Gastrocnemius medialis (tissue), 4 donors: ENCODE data around the gene ESRRB.

ENCODE experiments used
- CTCF ChIP-seq, 5 experiments: fragments of 450-650 bp in 3 of 5; fragments of 200-600 bp in 2 of 5; sonication (generic) in 2 of 5; IDR thresholded peaks in 4 of 5; conservative IDR thresholded peaks in 1 of 5; 1 replicate in 4 of 5; 2 replicates in 1 of 5; pipeline ENCODE4 v1.5.1; 2016 to 2019; ENCODE audit warnings: antibody characterized with exemption in 5 of 5, mild to moderate bottlenecking in 3 of 5, moderate library complexity in 3 of 5
- POLR2A ChIP-seq, 2 donors: fragments of 450-650 bp; IDR thresholded peaks; one replicate each; pipeline ENCODE4 v1.6.1; 2017; ENCODE audit warnings: antibody characterized with exemption in 2 of 2, mild to moderate bottlenecking in 2 of 2, moderate library complexity in 2 of 2

- TF ChIP-seq CTCF (IDR thresholded peaks at IDR 0.05 in 4 of 5, conservative IDR thresholded peaks at IDR 0.05 in 1 of 5) (no peak), POLR2A (IDR thresholded peaks at IDR 0.05) (no peak)
Measured at GRCh38 chr14:76373456-76373855, 2.5 kb upstream of the ESRRB start.
